HepG2 (cell line): Measurements from ENCODE around the gene VSIG2. TPM values are rescaled to one million over a fixed set of nuclear protein-coding genes. Genes with fewer than 3 reads are reported as not detected.

ENCODE experiments used
- ARNT2 ChIP-seq: sonication (generic); formaldehyde crosslinking; IDR thresholded peaks from 2 replicates; pipeline ENCODE4 v1.8.0; 2022; ENCODE audit warnings: mild to moderate bottlenecking, low read depth, missing genetic modification reagents, moderate library complexity
- BCL3 ChIP-seq: sonication (generic); formaldehyde crosslinking; IDR thresholded peaks from 2 replicates; pipeline ENCODE4 v1.5.1; 2020; ENCODE audit warnings: mild to moderate bottlenecking, missing genetic modification reagents, moderate library complexity
- DRAP1 ChIP-seq: IDR thresholded peaks from 2 replicates; pipeline ENCODE4 v1.6.1; 2016; ENCODE audit warnings: missing genetic modification reagents, missing compliant biosample characterization
- E2F5 ChIP-seq: sonication (generic); formaldehyde crosslinking; conservative IDR thresholded peaks from 2 replicates; pipeline ENCODE4 v1.4.0; 2020; ENCODE audit warnings: missing genetic modification reagents
- ETV6 ChIP-seq: sonication (generic); formaldehyde crosslinking; conservative IDR thresholded peaks from 2 replicates; pipeline ENCODE4 v1.4.0; 2020; ENCODE audit warnings: missing genetic modification reagents
- FOXM1 ChIP-seq: sonication (generic); formaldehyde crosslinking; IDR thresholded peaks from 2 replicates; pipeline ENCODE4 v1.5.0; 2020; ENCODE audit warnings: missing genetic modification reagents
- GTF2F1 ChIP-seq: fragments of 150-350 bp; IDR thresholded peaks from 2 replicates; pipeline ENCODE4 v1.6.1; 2014; ENCODE audit warnings: low read length
- POGZ ChIP-seq: sonication (generic); formaldehyde crosslinking; IDR thresholded peaks from 2 replicates; pipeline ENCODE4 v1.4.0; 2020; ENCODE audit warnings: mild to moderate bottlenecking, missing genetic modification reagents
- RNF219 ChIP-seq: sonication (generic); formaldehyde crosslinking; IDR thresholded peaks from 2 replicates; pipeline ENCODE4 v1.5.0; 2020; ENCODE audit warnings: mild to moderate bottlenecking, missing genetic modification reagents
- TBL1XR1 ChIP-seq: fragments of 150-350 bp; IDR thresholded peaks from 2 replicates; pipeline ENCODE4 v1.6.1; 2014; ENCODE audit warnings: borderline replicate concordance, low read length; ENCODE audit not compliant: partially characterized antibody
- TBX2 ChIP-seq: sonication (generic); formaldehyde crosslinking; IDR thresholded peaks from 2 replicates; pipeline ENCODE4 v1.5.0; 2020; ENCODE audit warnings: missing genetic modification reagents, mild to moderate bottlenecking, borderline replicate concordance
- TEAD3 ChIP-seq: optimal IDR thresholded peaks from 2 replicates; pipeline ENCODE3; 2016; ENCODE audit warnings: borderline replicate concordance
- TFE3 ChIP-seq: IDR thresholded peaks from 2 replicates; pipeline ENCODE4 v1.6.1; 2016
- ZNF260 ChIP-seq: sonication (generic); formaldehyde crosslinking; IDR thresholded peaks from 2 replicates; pipeline ENCODE4 v1.4.0; 2020; ENCODE audit warnings: missing genetic modification reagents, low read depth, mild to moderate bottlenecking, borderline replicate concordance
- ZNF574 ChIP-seq: sonication (generic); formaldehyde crosslinking; IDR thresholded peaks from 2 replicates; pipeline ENCODE4 v1.4.0; 2020; ENCODE audit warnings: missing genetic modification reagents
- ZNF784 ChIP-seq: sonication (generic); formaldehyde crosslinking; IDR thresholded peaks from 2 replicates; pipeline ENCODE4 v1.5.1; 2020; ENCODE audit warnings: missing genetic modification reagents, mild to moderate bottlenecking, borderline replicate concordance
- polyA plus RNA-seq, 8 experiments: library from polyadenylated mRNA; depleted of rRNA in 3 of 8; stranded (reverse) in 7 of 8; unstranded in 1 of 8; fragments of >200 nt; fragmentation: Illumina TruSeq in 4 of 8; extraction: Trizol in 4 of 8; gene quantifications; 2 replicates each; pipeline versions ENCODE4 v1.2.1 to v1.2.3, GENCODE V29; 2011 to 2016; ENCODE audit warnings: low read depth in 4 of 8, missing spikeins in 1 of 8, mixed read lengths in 1 of 8; ENCODE audit not compliant: insufficient read depth in 1 of 8
- total RNA-seq, 5 experiments: library from RNA; depleted of rRNA; stranded (reverse); fragments of >200 nt; fragmentation: Illumina TruSeq; extraction: Trizol; gene quantifications; 2 replicates each; pipeline ENCODE4 v1.2.3, GENCODE V29; 2016; ENCODE audit warnings: low read depth in 1 of 5

Gene VSIG2
- total and polyA plus RNA-seq, 2 of the 13 experiments (the other 11 are each of a cell fraction or from before 2014, with no cell fraction given), result 0.80 to 2.7 TPM

- TF ChIP-seq ZNF574 (CRISPR knock-in tag) (peak; percentile 87), TFE3 (peak; percentile 29; the same call in 1 of the 2 replicates), TBX2 (peak; percentile 86), DRAP1 (CRISPR knock-in tag) (no peak; the same call in 1 of the 2 replicates), BCL3 (CRISPR knock-in tag) (peak; percentile 73; the same call in 1 of the 2 replicates), GTF2F1 (no peak), ARNT2 (peak; percentile 85; the same call in 1 of the 2 replicates), FOXM1 (CRISPR knock-in tag) (no peak), ETV6 (CRISPR knock-in tag) (0 out of 2 replicates have a peak, but pooled peaks have one; percentile 81), TEAD3 (CRISPR knock-in tag) (peak; percentile 14), E2F5 (peak; percentile 59; the same call in 1 of the 2 replicates), TBL1XR1 (no peak), RNF219 (no peak), POGZ (peak; percentile 60), ZNF784 (CRISPR knock-in tag) (no peak), ZNF260 (no peak)
Observed at GRCh38 chr11:124800226-124800929, 48.3 kb upstream of the VSIG2 start, which contains the start of gene MSANTD2 (continued).
